GM12878 (cell line): ENCODE results near the gene ARSI. TPM values are rescaled to one million over a fixed set of nuclear protein-coding genes. Genes with fewer than 3 reads are reported as not detected.

Experiments used
- ATAC-seq: fragments of 200-7000 bp; cut with Tn5 transposase; 3 replicates; pipeline ENCODE4 v1.9.1; 2020; ENCODE audit warnings: mild to moderate bottlenecking, moderate library complexity
- BruUV-seq: library from RNA; stranded (reverse); fragments of 400-500 nt; replicated peaks from 2 replicates; lab custom pipeline; 2021; lab: Mats Ljungman, UMichigan
- CTCF ChIA-PET: fragments of 300-600 bp; sonication (Branson Sonifier 250); formaldehyde crosslinking; extraction: SDS; loops from one replicate; lab custom pipeline; 2021; ENCODE audit warnings: inconsistent platforms; lab: Yijun Ruan, JAX
- POLR2A ChIA-PET: fragments of 350-600 bp; formaldehyde crosslinking; extraction: SDS; loops from one replicate; lab custom pipeline; 2021; ENCODE audit warnings: inconsistent platforms; lab: Charles Lee
- RAD21 ChIA-PET: fragments of 300-600 bp; sonication (Branson Sonifier 250); formaldehyde crosslinking; loops from one replicate; lab custom pipeline; 2023; ENCODE audit warnings: antibody characterized with exemption; ENCODE audit not compliant: unreplicated experiment; lab: Charles Lee
- SMC1A ChIA-PET: fragments of 300-600 bp; sonication (Branson Sonifier 250); formaldehyde crosslinking; loops from one replicate; lab custom pipeline; 2023; ENCODE audit not compliant: unreplicated experiment, uncharacterized antibody; lab: Charles Lee
- DNase-seq: peaks from one replicate; pipeline ENCODE4 v3.0.0-alpha.2; 2011; ENCODE audit warnings: low read depth, low spot score
- FAIRE-seq: peaks from 3 replicates; lab custom pipeline; 2011; peaks lifted over from hg19 to GRCh38; lab: Jason Lieb, UNC
- H2AFZ ChIP-seq: 2 replicates; pipeline ENCODE4 v1.6.0; 2011; ENCODE audit warnings: low read depth, low read length, control low read depth; ENCODE audit not compliant: control insufficient read depth
- H3K27ac ChIP-seq: 2 replicates; pipeline ENCODE4 v1.5.1; 2011; ENCODE audit warnings: control low read depth; ENCODE audit not compliant: control insufficient read depth, insufficient read depth
- H3K27me3 ChIP-seq, 2 experiments: replicated peaks in 1 of 2; 2 replicates each; pipeline versions ENCODE4 v1.6.0 to v1.6.1; 2011; ENCODE audit warnings: low read length in 1 of 2; ENCODE audit not compliant: control insufficient read depth in 2 of 2, insufficient read depth in 2 of 2
- H3K36me3 ChIP-seq, 2 experiments: 2 replicates each; pipeline ENCODE4 v1.5.1; 2011; ENCODE audit warnings: low read length in 1 of 2; ENCODE audit not compliant: control insufficient read depth in 2 of 2, insufficient read depth in 2 of 2
- H3K4me1 ChIP-seq: 2 replicates; pipeline ENCODE4 v1.6.1; 2011; ENCODE audit warnings: mild to moderate bottlenecking, low read length, moderate library complexity, mixed read lengths; ENCODE audit not compliant: control insufficient read depth, insufficient read depth
- H3K4me2 ChIP-seq: 2 replicates; pipeline ENCODE4 v1.6.0; 2011; ENCODE audit warnings: control low read depth; ENCODE audit not compliant: control insufficient read depth, insufficient read depth
- H3K4me3 ChIP-seq: fragments of 200-600 bp; sonication (generic); 2 replicates; pipeline ENCODE4 v1.5.1; 2016
- H3K79me2 ChIP-seq: 2 replicates; pipeline ENCODE4 v1.6.0; 2011; ENCODE audit warnings: low read length; ENCODE audit not compliant: control insufficient read depth, insufficient read depth
- H3K9ac ChIP-seq: 2 replicates; pipeline ENCODE4 v1.8.0; 2011; ENCODE audit warnings: low read length, control low read depth, mixed read lengths; ENCODE audit not compliant: control insufficient read depth, insufficient read depth
- H3K9me3 ChIP-seq: replicated peaks from 3 replicates; pipeline ENCODE4 v1.5.1; 2011; ENCODE audit warnings: mild to moderate bottlenecking, low read length; ENCODE audit not compliant: control insufficient read depth, insufficient read depth
- H4K20me1 ChIP-seq: 2 replicates; pipeline ENCODE4 v1.6.0; 2011; ENCODE audit not compliant: control insufficient read depth, insufficient read depth
- E2F4 ChIP-seq: IDR thresholded peaks from 2 replicates; pipeline ENCODE4 v1.6.1; 2012; ENCODE audit warnings: low read depth, low read length, improper control_type of control experiment
- SIX5 ChIP-seq: IDR thresholded peaks from 2 replicates; pipeline ENCODE4 v1.6.1; 2011; ENCODE audit warnings: mild to moderate bottlenecking, low read depth, low read length, moderate library complexity; ENCODE audit not compliant: severe bottlenecking
- ZBTB4 ChIP-seq: fragments of 450-650 bp; formaldehyde crosslinking; IDR thresholded peaks from 2 replicates; pipeline ENCODE4 v1.4.0; 2022; ENCODE audit warnings: mild to moderate bottlenecking, moderate library complexity
- WGBS: methylation state at CpG from one replicate; pipeline ENCODE4 v1.1.6; 2016; ENCODE audit warnings: low lambda C conversion rate; ENCODE audit not compliant: insufficient replicate concordance, insufficient coverage; ENCODE audit errors: missing lambda C conversion rate; 5-methylcytosine and 5-hydroxymethylcytosine counted together
- in situ Hi-C: fragments of 300-500 bp; cut with MboI; formaldehyde crosslinking; loops from 9 replicates; pipeline ENCODE4 v1.14.3; 2018; ENCODE audit warnings: mixed read lengths
- intact Hi-C: fragments of 100-400 bp; cut with micrococcal nuclease; formaldehyde crosslinking; loops from one replicate; pipeline ENCODE4 v1.14.2; 2022; ENCODE audit not compliant: unreplicated experiment
- polyA plus RNA-seq, 11 experiments: library from polyadenylated mRNA; depleted of rRNA in 4 of 11; unstranded in 6 of 11; stranded (reverse) in 5 of 11; fragments of >200 nt; fragmentation: Nextera tagmentation in 4 of 11; fragmentation: Illumina TruSeq in 1 of 11; extraction: Ambion mirVana in 4 of 11; extraction: Trizol in 1 of 11; gene quantifications; 1 replicate in 1 of 11; 2 replicates in 10 of 11; pipeline versions ENCODE4 v1.2.1 to v1.2.3, GENCODE V29; 2011 to 2016; ENCODE audit warnings: inconsistent platforms in 2 of 11, missing spikeins in 2 of 11, low read depth in 1 of 11
- total RNA-seq, 4 experiments: library from RNA; depleted of rRNA in 3 of 4; stranded (reverse); fragments of >200 nt in 3 of 4; fragmentation: Illumina TruSeq in 1 of 4; extraction: Trizol in 1 of 4; gene quantifications; 2 replicates each; pipeline versions ENCODE4 v1.2.1 to v1.2.3, GENCODE V29; 2013 to 2021
- TF ChIP-seq, protein P1 (sequence below): IDR thresholded peaks from 2 replicates; pipeline ENCODE4 v1.6.1; 2012; ENCODE audit warnings: improper control_type of control experiment, low read depth, low read length; ENCODE audit not compliant: insufficient replicate concordance
- TF ChIP-seq, protein P2 (sequence below): fragments of 450-650 bp; IDR thresholded peaks from 2 replicates; pipeline ENCODE4 v1.6.1; 2016; ENCODE audit warnings: mild to moderate bottlenecking

The ARSI gene
- total and polyA plus RNA-seq, 10 of the 15 experiments (the other 5 are each of a cell fraction or from before 2014, with no cell fraction given): not detected

GRCh38 chr5:150293091-150293941 is 9.4 kb downstream of the ARSI start (continued):
- no peak for TF ChIP-seq ZBTB4 (CRISPR knock-in tag)

DNA sequence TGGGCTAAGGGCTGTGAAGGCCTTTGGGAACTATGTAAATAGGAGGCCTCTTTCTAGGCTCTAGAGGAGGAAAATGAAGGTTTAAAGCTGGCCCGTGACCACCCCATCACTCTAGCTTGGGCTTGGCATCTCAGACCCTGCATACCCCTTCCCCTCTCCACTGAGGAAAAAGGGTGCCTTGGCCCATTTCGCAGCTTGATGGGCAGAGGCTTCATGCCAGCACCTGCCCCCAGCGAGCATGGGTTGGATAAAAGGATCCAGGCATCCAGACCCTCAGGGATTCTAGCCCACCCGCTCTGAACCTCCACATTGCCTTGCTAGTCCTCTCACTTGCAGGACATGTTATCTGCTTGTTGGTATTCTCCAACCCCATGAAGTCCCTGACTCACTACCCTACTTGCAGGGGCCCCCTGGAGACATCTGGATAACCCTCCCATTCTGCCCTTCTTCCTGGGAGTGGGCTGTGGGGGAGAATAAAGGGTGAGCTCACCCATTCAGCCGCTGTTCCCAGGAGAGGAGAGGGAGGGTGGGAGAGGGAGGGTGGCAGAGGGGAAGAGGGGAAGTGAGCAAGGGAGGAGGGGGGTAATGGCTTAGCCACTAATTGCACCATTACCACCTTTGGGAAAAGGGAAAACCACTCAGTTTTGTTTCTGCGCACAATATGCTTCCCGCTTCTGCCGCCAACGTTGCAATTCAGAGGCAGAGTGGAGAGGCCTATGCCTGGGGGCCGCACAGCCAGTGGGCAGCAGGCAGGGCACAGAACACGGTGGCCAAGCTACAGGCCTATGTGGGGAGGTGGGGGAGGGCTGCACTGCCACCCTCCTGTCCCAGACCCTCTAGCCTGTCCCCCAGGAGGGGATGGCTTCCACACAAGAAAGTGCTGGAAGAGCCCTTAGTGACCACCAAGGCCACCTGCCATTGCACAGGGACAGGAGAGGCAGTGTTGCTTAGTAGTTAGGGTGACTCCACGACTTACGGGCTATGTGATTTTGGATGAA is 11.0 kb downstream of the ARSI start:
- H3K9me3 ChIP-seq: no peaks in the 10 kb centered on the region
- no peak overlapping the region for H3K4me2 ChIP-seq
- no peaks in the 10 kb centered on the region for H3K79me2 ChIP-seq
- no peaks in the 10 kb centered on the region for H3K4me1 ChIP-seq
- intact Hi-C loops: no loop called here
- no peaks in the 10 kb centered on the region for H4K20me1 ChIP-seq
- FAIRE-seq (no peak), ATAC-seq (no peak), DNase-seq (no peak)
- ChIA-PET POLR2A (interaction anchor here (0.6 kb wide), 2 partner anchors 132 to 331 kb away, joined by 3 to 4 read pairs; no protein-coding TSS in a partner anchor), RAD21 (no interaction called here), SMC1A (interaction anchor here (1.0 to 1.4 kb wide), 2 partner anchors 8 to 52 kb away, joined by 3 to 4 read pairs; no protein-coding TSS in a partner anchor), CTCF (interaction anchor here (0.5 to 1.9 kb wide), 2 partner anchors 59 to 1534 kb away, joined by 3 to 5 read pairs; no protein-coding TSS in a partner anchor)
- WGBS: 33% methylated on average over 12 of the region's 13 CpGs
- H3K27ac ChIP-seq: no peak overlapping the region
- BruUV-seq: no TSS peak
- no peak overlapping the region for H3K4me3 ChIP-seq
- H3K9ac ChIP-seq: no peak overlapping the region
- no peaks in the 10 kb centered on the region; a peak in 1 of 4 replicates for H3K27me3 ChIP-seq
- no peak overlapping the region for H2AFZ ChIP-seq
- no peaks in the 10 kb centered on the region for H3K36me3 ChIP-seq
- in situ Hi-C loops: no loop called here
- TF ChIP-seq SIX5 (no peak), E2F4 (no peak)
- TF ChIP-seq, protein P1, sequence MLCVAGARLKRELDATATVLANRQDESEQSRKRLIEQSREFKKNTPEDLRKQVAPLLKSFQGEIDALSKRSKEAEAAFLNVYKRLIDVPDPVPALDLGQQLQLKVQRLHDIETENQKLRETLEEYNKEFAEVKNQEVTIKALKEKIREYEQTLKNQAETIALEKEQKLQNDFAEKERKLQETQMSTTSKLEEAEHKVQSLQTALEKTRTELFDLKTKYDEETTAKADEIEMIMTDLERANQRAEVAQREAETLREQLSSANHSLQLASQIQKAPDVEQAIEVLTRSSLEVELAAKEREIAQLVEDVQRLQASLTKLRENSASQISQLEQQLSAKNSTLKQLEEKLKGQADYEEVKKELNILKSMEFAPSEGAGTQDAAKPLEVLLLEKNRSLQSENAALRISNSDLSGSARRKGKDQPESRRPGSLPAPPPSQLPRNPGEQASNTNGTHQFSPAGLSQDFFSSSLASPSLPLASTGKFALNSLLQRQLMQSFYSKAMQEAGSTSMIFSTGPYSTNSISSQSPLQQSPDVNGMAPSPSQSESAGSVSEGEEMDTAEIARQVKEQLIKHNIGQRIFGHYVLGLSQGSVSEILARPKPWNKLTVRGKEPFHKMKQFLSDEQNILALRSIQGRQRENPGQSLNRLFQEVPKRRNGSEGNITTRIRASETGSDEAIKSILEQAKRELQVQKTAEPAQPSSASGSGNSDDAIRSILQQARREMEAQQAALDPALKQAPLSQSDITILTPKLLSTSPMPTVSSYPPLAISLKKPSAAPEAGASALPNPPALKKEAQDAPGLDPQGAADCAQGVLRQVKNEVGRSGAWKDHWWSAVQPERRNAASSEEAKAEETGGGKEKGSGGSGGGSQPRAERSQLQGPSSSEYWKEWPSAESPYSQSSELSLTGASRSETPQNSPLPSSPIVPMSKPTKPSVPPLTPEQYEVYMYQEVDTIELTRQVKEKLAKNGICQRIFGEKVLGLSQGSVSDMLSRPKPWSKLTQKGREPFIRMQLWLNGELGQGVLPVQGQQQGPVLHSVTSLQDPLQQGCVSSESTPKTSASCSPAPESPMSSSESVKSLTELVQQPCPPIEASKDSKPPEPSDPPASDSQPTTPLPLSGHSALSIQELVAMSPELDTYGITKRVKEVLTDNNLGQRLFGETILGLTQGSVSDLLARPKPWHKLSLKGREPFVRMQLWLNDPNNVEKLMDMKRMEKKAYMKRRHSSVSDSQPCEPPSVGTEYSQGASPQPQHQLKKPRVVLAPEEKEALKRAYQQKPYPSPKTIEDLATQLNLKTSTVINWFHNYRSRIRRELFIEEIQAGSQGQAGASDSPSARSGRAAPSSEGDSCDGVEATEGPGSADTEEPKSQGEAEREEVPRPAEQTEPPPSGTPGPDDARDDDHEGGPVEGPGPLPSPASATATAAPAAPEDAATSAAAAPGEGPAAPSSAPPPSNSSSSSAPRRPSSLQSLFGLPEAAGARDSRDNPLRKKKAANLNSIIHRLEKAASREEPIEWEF: no peak
- TF ChIP-seq, protein P2, sequence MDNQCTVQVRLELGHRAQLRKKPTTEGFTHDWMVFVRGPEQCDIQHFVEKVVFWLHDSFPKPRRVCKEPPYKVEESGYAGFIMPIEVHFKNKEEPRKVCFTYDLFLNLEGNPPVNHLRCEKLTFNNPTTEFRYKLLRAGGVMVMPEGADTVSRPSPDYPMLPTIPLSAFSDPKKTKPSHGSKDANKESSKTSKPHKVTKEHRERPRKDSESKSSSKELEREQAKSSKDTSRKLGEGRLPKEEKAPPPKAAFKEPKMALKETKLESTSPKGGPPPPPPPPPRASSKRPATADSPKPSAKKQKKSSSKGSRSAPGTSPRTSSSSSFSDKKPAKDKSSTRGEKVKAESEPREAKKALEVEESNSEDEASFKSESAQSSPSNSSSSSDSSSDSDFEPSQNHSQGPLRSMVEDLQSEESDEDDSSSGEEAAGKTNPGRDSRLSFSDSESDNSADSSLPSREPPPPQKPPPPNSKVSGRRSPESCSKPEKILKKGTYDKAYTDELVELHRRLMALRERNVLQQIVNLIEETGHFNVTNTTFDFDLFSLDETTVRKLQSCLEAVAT: no peak
